Vagina (tissue), 2 donors: ENCODE results near the gene BPI.

Experiments used
- POLR2AphosphoS5 ChIP-seq, 2 donors: sonication (generic); formaldehyde crosslinking; IDR thresholded peaks; one replicate each; pipeline ENCODE4 v1.9.0; 2017; ENCODE audit warnings: antibody characterized with exemption in 2 of 2, mild to moderate bottlenecking in 2 of 2, low read depth in 1 of 2; ENCODE audit not compliant: insufficient read depth in 1 of 2
- TF ChIP-seq, protein P1 (sequence below), 3 experiments: fragments of 450-650 bp in 2 of 3; fragments of 200-600 bp in 1 of 3; sonication (generic) in 1 of 3; IDR thresholded peaks; one replicate each; pipeline ENCODE4 v1.5.1; 2017 to 2019; ENCODE audit warnings: antibody characterized with exemption in 3 of 3, mild to moderate bottlenecking in 2 of 3, moderate library complexity in 2 of 3

DNA sequence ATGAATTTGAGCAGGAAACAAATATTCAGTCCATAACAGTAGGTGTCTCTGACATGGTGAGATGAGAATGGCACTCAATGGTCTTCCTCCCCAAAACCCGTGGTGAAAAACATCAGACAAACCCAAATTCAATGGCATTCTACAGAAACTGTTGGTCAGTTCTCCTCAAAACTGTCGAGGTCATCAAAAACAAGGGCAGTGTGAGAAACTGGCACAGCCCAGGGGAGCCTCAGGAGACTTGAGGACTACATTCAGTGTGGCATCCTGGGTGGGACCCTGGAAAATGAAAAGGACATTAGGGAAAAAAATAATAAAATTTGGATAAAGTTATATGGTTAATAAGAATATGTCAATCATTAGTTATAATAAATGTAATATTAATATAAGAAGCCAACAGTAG is 82.9 kb downstream of the BPI start:
- TF ChIP-seq, protein P1, sequence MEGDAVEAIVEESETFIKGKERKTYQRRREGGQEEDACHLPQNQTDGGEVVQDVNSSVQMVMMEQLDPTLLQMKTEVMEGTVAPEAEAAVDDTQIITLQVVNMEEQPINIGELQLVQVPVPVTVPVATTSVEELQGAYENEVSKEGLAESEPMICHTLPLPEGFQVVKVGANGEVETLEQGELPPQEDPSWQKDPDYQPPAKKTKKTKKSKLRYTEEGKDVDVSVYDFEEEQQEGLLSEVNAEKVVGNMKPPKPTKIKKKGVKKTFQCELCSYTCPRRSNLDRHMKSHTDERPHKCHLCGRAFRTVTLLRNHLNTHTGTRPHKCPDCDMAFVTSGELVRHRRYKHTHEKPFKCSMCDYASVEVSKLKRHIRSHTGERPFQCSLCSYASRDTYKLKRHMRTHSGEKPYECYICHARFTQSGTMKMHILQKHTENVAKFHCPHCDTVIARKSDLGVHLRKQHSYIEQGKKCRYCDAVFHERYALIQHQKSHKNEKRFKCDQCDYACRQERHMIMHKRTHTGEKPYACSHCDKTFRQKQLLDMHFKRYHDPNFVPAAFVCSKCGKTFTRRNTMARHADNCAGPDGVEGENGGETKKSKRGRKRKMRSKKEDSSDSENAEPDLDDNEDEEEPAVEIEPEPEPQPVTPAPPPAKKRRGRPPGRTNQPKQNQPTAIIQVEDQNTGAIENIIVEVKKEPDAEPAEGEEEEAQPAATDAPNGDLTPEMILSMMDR (IDR thresholded peaks at IDR 0.05) = no peak
- no peak for TF ChIP-seq POLR2AphosphoS5 (IDR thresholded peaks at IDR 0.05; ENCODE audit: insufficient read depth in 1 of 2, low read depth in 1 of 2)
